Activated naive CD8-positive, alpha-beta T cell treated with anti-CD3 and anti-CD28 coated beads, Interleukin-2, amount 50 U/mL, for 16 hours (primary cell): ENCODE measurements around the gene RAB30.

ENCODE experiments used
- DNase-seq: peaks from one replicate; pipeline ENCODE4 v3.0.0-alpha.2; 2020; ENCODE audit warnings: low read depth, low spot score

RAB30 gene

DNA sequence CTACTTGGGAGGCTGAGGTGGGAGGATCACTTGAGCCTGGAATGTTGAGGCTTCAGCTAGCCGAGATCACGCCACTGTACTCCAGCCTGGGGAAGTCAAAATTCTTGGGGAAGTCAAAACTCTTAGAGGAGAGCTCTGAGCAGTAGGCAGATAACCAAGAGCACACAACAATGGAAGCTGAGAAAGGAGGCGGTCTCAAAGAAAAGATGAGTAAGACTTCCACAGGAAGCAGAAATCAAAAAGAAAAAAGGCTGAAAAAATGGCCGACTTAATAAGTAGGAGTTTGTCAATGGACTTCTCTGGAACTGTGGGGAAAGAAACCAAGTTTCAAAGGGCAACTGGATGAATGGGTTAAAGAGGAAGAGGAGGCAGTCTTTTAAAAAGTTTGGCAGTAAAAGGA, 32.1 kb downstream of the RAB30 start:
- no peak for DNase-seq

DNA sequence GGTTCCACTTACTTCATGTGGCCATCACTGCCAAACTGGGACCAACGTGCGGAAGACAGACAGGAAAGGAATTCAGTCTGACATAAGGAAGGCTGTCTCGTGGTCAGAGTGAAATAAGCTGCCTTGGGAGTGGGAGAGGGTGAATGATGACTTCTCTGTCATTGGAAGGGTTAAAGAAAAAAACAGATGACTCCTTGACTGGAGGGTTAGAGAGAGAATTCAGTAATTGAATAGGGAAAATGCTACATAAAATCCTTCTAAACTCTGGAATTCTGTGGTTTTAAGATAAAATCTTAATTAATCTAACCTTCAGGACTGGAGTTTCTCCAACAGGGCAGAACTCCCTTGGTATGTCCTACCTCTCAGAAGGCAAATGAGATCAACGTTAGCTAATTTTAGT, 33.8 kb downstream of the RAB30 start:
- no peak for DNase-seq

DNA sequence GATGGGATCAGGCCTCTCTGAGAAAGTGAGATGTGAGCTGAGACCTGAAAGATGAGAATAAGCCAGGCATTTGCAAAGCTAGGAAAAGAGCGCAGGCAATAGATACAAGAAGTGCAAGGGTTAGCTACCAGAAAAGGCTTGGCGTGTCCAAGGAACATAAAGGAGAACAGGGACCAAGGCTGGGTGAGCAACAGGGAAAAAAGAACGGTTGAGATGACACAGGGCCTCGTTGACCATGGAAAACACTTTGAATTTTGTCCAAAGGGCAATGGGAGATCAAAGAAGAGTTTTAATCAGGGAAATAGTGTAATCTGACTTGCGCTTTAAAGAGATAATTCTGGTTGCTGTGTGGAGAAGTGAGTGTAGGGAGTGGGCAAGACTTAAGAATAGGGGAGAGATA, 35.0 kb downstream of the RAB30 start:
- no peak for DNase-seq

DNA sequence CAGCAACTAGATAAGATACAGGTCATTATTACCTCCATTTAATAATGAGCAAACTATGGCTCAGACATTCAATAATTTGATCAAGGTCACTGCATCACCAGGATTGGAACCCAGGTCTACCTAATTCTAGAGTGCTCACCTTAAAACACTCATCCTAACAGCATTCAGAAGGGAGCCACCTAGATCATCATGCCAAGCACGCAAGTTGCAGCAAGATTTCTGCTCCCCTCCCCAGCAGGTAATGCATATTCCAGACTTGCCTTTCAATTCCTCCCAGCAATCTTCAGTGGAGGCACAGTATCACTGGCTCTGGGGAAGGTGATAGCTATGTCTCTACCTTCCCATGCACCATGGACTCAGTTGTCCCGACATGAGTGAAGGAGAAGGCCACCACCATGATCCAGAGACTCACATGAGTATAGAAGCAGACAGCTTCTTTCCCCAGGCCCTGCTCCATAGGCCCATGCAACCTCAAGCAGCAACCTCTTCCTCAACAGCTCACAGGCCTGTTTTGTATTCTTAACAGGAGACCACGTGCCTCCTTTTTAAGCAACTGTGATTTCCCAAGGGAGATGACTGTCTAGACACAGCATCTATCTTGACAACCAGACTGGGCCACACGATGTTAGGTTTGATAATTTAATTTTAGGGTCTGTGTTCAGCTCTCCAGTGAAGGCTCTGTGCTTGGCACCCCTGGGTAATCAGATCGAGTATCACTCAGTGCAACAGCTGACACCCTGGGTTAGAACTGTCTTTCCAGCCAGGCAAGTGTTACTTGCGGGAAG, 36.4 kb downstream of the RAB30 start:
- DNase-seq = no peak

DNA sequence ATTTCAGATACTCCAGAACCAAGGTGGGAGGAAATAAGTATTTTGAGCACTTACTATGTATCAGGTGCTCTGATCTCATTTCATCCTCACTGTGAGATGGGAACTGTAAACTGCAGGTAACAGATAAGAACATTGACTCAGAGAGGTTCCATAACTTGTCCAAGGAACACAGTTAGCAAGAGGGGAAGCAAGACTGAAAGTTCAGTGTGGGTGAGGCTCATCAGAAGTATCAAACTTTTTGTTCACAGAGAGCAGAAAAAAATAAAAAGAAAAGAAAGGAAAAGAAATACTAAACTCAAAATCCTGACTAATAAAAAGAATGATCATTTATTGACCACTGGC, 37.1 kb downstream of the RAB30 start:
- no peak for DNase-seq

DNA sequence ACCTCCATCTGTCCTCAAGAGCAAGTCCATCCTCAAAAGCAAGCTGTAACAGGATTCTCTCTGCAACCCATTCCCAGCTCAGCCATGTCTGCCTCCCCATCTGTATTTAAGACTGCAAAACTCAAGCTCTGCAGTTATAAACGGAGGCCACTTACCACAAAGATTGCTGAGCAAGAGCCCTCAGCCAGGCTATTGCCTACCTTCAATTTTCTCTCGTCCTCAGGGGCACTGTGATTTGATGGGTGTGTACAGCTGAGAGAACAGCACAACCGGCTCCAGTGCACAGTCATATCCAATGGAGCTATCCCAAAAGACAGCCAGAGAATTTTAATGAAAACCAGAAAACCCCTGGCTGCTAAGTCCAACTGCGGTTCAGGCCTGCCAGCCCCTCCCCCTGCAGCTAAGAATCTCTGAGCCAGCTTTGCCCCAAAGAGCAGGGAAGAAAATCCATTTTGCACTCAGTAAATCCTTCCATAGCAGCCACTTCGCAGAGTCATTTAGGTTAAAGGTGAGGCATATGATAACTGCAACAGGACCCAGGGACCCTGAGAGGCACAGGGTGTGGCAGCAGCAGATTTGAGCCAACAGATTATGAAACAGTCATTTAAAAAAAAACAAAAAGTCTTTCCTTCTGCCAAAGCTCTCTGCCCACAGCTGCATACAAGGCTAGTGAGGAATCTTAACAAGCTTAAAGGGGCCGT, 37.6 kb downstream of the RAB30 start:
- no peak for DNase-seq

DNA sequence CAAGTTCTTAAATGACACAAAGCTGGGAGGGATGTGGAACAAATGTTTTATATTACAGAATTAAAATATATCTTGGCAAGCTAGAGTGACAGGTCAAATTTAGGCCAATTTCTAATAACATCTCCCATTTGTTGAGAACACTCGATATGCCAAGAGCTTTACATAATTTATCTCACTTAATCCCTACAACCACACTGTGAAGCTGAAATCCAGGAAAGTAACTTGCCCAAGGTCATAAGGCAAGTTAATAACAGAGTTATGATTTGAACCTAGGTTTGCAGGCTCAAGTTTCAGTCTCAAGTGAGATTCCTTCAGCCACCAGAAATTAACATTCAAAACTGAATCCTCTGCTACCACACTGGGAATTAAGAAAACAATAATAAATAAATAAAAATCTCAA, 38.3 kb downstream of the RAB30 start:
- no peak for DNase-seq

DNA sequence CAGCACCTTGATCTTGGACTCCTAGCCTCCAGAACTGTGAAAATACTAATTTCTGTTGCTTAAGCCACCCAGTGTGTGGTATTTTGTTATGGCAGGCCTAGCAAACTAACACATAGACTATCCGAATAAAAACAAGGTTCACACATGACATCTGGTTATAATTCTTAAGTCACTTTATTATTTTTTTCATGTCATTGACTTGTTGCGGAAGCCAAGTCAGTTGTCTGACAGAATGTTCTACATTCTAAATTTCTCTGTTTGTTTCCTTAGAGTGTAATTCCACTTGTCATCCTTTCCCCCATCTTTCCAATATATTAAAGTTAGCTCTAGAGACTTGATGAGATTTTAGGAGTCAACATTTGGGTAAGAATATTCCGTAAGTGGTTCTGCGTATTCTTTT, 40.6 kb downstream of the RAB30 start:
- no peak for DNase-seq

DNA sequence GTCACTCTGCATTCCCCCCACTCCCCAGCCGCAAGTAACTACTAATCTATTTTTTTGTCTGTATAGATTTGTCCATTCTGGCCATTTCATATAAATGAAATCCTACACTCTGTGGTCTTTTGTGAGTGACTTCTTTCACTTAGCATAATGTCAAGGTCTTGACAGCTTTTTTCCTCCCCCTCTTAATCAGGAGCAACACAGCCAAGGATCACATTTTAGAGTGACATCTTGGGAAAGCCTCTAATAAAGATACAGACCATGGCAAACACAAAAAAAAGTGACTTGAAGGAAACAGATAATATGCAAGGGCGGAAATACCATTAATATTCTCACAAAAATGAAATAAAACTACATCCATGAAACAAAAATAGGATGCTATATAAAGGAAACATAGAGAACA, 43.9 kb downstream of the RAB30 start:
- no peak for DNase-seq

DNA sequence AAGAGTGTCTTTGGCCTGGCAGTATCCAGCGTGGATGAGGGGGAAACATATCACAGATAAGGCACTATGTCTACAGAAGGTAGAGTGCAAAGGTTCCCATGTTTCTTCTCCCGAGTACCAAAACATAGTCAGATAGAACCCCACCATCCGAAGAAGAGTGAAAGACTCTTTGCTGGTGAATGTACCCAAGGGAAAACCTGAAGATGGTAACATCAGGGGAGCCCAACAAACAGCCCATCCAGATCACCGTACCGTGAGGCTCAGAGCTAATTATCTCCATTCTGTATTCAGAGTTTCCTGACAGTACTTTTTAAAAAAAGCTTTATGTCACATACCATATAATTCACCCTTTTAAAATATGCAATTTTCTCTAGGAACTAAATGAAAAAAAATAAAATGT, 44.4 kb downstream of the RAB30 start:
- DNase-seq = no peak

DNA sequence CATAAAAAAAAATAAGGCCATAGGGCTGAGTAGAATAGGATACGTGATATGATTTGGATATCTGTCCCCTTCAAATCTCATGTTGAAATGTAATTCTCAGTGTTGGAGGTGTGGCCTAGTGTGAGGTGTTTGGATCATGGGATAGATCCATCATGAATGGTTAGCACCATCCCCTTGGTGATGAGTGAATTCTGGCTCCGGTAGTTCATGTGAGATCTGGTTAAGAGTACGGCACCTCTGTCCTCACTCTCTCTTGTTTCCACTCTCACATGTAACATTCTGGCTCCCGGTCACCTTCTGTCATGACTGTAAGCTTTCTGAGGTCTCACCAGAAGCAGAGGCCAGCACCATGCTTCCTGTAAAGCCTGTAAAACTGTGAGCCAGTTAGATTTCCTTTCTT, 45.5 kb downstream of the RAB30 start:
- no peak for DNase-seq

DNA sequence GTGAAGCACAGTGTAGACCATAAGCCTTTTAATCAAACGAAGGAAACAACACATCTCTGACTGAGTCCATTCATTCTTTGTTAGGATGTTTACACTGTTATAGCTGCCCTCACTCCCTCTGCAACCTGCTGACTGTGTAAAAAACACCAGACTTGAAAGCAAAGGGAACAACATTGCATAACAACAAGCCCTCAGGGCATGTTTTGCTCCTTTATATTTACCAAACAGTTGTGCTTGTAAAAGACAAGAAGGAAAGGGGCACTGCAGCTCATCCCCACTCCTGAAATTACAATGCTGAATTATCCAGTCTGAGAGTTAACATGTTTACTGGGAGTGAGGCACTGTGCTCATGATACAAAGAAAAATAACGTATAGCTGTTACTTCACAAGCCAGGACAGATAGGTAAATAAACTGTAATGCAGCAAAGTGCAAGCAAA, 46.4 kb downstream of the RAB30 start:
- DNase-seq = no peak

DNA sequence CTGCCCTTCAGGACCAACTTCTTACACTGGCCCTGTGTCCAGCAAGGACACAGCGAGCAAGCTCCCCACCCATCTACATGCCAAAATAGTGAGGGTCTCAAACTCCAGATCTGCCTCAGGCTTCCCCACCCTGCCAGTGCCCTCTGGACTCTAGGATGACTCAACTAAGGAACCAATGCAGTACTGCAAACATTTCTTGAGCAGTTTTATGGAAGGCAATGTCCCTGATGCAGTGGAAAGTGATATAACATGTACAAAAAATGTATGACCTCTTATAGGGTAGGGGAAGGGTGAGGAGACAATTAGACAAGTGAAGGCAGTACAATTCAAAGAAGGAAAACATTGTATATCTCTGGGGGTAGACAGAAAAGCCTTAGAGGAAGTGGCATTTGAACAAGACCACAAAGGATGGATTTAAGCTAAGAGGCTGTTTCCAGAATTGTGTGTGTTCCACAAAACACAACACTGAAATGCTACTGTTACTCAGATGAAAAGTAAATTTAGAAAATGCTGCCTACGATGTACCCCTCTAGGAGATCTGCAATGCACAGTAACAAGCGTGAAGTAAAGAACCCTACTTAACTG, 47.3 kb downstream of the RAB30 start:
- no peak for DNase-seq

DNA sequence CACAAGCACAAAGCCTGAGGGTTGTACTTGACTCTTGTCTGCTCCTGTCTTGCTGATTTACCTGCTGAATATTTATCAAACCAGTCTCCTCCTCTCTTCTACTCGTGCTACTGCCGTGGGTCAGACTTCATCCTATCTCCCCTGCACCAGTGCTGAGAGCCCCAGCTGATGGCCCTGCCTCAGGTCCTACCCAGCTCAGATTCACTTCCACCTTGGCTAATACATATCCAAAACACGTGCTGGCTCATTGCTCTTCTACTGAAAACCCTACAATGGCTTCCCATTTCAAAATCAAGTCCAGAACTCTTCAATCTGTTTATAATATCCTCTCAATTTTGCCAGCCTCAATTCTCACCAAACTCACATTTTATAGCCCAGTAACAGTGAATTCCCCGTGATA, 48.3 kb downstream of the RAB30 start:
- no peak for DNase-seq

DNA sequence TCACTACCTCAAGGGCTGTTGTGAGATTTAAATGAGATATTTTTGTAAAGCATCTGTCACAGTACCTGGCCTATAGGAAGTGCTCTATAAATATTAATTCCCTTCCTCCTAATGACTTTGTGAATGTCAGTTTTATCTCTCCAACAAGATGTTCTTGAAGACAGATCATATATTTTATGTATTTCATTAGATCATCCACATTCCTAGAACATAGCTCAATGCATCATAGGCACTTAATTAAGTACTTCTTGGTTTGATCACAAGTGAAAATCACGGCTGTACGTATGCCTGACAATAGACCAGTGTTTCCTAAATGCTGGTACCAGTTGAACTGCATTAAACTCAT, 49.9 kb downstream of the RAB30 start:
- DNase-seq = no peak

DNA sequence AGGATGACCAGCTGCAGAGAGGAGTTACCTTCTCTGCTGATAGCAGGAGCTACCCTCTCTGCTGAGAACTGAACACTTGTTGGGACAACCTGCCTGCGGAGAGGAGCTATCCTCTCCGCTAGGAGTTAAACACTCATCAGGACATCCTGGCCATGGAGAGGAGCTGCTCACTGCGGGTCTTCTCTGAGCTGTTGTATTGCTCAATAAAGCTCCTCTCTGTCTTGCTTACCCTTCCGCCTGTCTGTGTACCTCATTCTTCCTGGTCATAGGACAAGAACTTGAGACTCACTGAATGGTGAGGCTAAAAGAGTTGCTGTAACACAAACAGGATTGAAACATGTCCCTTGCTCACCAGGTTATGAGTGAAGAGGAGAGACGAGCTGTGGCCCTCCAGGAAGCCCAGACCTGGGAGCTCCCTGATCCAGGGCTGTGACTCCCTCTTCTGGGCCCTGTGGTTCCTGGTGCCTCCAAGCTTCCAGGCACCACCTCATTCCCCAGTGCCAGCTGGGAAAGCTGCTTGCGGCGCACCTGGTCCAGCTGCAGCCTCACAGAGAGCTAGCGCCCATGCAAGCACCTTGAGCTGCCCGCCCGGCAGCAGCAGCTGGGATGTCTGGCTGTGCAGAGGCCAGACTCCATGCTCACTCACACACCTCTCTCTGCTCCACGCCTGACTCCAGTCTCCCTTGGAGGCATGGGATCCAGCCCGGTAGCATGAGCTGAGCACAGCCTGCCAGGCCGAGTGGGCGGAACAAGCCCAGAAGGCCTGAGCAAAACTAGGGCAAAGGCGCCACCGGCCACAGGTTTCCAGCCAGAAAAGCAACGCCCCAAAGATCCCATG, 50.5 kb downstream of the RAB30 start:
- no peak for DNase-seq

DNA sequence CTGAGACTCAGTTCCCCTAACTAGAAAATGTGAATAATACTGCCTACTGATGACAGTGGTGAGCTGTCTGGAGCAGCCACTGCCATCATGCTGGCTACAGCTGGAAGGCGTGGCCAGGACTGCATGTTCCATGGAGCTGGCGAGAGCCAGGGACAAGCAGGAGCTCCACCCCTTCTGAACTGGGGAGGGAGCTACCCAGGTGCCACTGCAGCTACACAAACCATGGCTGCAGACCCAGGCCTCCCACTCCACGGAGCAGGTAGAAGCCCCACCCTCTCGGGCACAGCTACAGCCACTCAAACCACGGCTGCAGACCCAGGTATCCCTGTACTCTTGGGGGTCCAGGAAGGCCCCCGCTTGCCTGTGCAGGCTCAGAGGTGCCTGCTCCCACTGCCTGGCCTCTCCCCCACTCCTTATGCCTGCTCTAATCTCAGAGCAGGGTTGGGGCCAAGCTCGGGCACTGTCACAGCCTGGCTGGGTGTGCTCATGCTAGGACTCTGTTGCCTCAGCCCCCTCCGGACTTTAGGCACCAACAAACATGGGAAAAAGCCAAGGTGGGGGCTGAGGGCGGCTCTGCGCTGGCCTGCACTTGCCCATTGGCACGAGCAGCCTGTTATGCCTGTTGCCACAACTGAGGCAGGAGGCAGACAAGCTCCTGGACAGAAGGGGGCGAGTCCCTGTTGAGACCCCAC, 51.7 kb downstream of the RAB30 start:
- DNase-seq = no peak

DNA sequence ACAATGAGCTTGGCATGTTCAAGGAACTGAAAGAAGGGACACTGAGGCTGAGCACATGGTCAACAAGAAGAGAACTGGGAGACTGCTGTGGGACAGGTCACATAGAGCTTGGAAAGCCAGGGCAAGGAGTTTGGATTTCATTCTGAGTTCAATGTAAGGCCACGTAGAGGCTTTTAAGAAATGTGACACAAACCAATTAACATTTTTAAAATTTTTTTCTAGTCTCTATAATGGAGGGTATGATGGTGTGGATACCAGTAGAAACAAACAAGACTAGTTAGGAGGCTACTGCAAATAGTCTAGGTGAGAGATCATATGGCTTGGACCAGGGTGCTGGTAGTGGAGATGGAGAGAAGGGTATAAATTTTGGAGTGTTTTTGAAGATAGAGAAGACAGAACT, 56.7 kb downstream of the RAB30 start:
- DNase-seq = no peak

DNA sequence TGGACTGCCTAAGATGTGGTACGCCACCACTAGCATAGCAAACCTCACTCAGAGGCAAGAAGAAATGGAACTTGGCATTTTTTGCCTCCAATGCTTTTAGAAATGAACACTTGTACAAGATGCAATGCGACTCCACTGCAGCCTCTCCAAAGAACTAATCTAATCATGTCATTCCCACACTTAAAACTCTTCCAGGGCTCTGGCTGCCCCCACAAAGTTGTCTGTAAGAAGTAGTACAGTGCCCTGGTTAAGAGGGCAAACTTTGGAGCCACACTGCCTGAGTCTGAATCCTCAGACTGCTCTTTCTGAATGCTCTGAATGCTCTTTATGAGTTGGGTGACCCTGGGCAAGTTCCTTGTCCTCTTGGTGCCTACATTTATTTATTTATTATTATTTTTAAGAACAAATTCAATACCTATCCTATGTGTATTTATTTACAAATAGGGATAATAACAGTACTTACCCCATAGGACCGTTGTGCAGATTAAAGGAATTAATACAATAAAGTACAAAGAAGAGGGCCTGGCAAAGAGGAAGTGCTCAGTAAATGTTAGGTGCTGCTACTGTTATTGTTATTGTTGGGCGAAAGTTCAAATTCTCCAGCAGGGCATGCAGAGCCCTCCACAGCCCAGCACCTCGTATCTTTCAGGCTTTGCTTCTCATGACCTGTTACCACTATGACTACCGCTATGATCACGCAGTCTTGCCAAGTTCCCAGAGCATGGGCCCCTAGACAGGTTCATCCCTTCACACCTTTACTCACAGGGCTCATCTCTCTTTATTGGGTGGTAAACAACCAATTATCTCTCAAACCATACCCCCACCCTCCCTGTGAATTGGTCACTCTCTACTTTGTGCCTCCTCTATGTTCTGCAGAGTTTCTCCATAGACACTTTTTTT, 59.3 kb downstream of the RAB30 start:
- DNase-seq = no peak

DNA sequence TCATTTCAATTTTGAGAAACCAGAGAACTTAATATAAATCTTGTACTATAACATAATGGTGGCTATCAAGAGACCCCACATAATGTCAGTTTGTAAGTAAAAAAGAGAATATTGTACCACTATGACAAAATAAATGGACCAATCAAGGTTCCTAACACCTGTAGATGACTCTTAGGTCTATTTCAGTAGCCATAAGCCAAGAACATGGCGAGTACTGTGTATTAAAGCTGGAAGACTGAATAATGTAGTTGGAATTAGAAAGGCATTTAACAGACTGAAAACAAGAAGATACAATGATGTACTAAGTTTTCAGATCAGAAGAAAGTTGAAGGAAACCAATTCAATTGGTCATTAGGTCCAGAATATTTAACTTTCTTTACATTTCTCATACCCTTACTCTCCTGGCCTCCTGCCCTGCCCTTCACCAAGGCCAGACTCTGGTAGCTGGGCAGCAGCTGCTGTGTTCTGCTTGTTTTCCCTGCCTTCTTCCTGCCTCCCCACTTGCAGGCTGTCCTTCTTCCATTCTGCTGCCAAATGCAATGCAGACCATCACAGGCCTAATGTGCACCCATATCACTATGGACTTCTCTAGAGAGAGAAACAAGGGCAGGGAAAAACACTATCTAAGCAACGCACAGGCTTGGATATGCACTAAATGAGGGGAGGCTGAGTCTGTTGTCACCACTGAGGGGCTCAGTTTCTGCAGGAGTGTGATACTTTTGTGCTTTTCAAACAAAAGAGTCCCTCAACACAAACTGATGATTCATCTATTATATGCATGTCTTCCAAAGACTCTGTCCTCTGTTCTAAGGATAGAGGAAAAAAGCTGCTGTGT, 60.1 kb downstream of the RAB30 start:
- DNase-seq = no peak
